ENCODE measurements around the gene ADGRD2.

DNA sequence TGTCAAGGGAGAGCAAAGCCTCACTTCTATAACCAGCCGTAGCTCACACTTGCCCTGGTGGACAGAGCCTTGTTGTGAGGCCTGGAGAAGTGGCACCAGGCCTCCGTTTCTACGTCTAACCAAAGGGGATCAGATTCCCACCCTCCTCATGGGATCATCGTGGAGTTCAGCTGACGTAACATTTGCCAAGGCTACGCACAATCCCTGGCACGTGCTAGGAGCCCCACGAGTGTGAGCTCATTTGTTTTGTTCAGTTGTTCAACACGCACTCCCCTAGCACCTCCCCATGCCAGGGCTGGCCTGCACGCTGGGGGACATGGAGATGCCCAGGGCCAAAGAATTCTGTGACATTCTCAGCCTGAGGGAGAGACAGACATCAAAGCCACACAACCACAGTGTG, 23.1 kb downstream of the ADGRD2 start:
- TF ChIP-seq NCOR1 (IDR thresholded peaks at IDR 0.05) (no peak), JUND (IDR thresholded peaks at IDR 0.05; ENCODE audit: borderline replicate concordance, low read depth, low read length) (no peak), JUND (tag; IDR thresholded peaks at IDR 0.05; ENCODE audit: borderline replicate concordance, low read depth, low read length) (no peak)
- TF ChIP-seq, protein P1, sequence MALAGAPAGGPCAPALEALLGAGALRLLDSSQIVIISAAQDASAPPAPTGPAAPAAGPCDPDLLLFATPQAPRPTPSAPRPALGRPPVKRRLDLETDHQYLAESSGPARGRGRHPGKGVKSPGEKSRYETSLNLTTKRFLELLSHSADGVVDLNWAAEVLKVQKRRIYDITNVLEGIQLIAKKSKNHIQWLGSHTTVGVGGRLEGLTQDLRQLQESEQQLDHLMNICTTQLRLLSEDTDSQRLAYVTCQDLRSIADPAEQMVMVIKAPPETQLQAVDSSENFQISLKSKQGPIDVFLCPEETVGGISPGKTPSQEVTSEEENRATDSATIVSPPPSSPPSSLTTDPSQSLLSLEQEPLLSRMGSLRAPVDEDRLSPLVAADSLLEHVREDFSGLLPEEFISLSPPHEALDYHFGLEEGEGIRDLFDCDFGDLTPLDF (CRISPR knock-in tag; IDR thresholded peaks at IDR 0.05), result no peak

All from K562 (cell line).